Ectodermal cell (in vitro differentiated cells): ENCODE results near the gene UBE2E2.

ENCODE experiments used
- H3K27ac ChIP-seq: 2 replicates; pipeline ENCODE4 v1.7.0; 2013; ENCODE audit warnings: mild to moderate bottlenecking, low read depth, low read length; ENCODE audit not compliant: insufficient read depth, poor library complexity, severe bottlenecking
- H3K27me3 ChIP-seq: 2 replicates; pipeline ENCODE4 v1.7.0; 2013; ENCODE audit warnings: mild to moderate bottlenecking, low read length; ENCODE audit not compliant: insufficient read depth, control insufficient read depth, poor library complexity, severe bottlenecking
- H3K36me3 ChIP-seq: one replicate; pipeline ENCODE4 v1.7.0; 2013; ENCODE audit warnings: low read length; ENCODE audit not compliant: control insufficient read depth, insufficient read depth
- H3K4me1 ChIP-seq: one replicate; pipeline ENCODE4 v1.7.0; 2013; ENCODE audit warnings: low read length; ENCODE audit not compliant: control insufficient read depth, insufficient read depth
- H3K4me3 ChIP-seq: 2 replicates; pipeline ENCODE4 v1.7.0; 2013; ENCODE audit warnings: low read depth, low read length, control low read depth; ENCODE audit not compliant: insufficient read depth
- H3K9me3 ChIP-seq: 2 replicates; pipeline ENCODE4 v1.7.0; 2013; ENCODE audit warnings: mild to moderate bottlenecking, low read length, moderate library complexity; ENCODE audit not compliant: control insufficient read depth
- WGBS, 2 experiments: methylation state at CpG; one replicate each; pipeline ENCODE4 v1.1.7; 2013; ENCODE audit warnings: missing lambda C conversion rate in 2 of 2; 5-methylcytosine and 5-hydroxymethylcytosine counted together

The UBE2E2 gene

GRCh38 chr3:23533996-23534395, 330.9 kb downstream of the UBE2E2 start:
- Histone ChIP-seq H3K27me3 (no peaks in the 10 kb centered on the region), H3K36me3 (no peaks in the 10 kb centered on the region), H3K4me1 (peaks cover 10% of the 10 kb centered on the region), H3K9me3 (no peaks in the 10 kb centered on the region), H3K27ac (no peak overlapping the region), H3K4me3 (no peak overlapping the region)
- WGBS, 2 experiments, result 95 to 100% methylated on average over 2 of the region's 2 CpGs

DNA sequence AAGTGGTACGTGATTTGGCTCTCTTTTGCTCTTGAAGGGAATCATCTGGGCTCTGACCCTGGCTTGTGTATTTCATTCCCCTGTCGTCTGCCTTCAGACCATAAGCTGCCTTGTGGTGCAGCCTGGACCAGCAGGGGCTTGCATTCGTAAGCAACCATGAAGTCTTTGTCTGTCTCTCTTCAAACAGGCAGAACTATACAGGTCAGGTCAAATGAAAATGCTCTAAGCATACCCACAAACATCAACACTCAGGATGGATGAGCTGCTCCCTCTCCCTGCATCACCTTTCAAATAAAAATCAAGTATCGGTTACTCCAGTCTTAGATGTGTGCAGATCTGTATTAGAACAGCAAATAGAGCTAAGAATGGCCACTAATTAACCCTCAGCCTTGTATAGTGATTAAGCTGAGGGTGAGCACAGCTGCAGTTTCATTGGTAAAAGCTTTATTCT, 334.0 kb downstream of the UBE2E2 start:
- no peak overlapping the region for H3K4me3 ChIP-seq
- H3K27ac ChIP-seq, result peak overlapping the region; percentile 59
- H3K9me3 ChIP-seq, result no peaks in the 10 kb centered on the region
- H3K27me3 ChIP-seq, result no peaks in the 10 kb centered on the region
- H3K36me3 ChIP-seq, result no peaks in the 10 kb centered on the region
- H3K4me1 ChIP-seq, result peaks cover 10% of the 10 kb centered on the region
- WGBS, 2 experiments, result 12 to 17% methylated on average over 4 of the region's 4 CpGs

GRCh38 chr3:23539185-23539584, 336.1 kb downstream of the UBE2E2 start:
- Histone ChIP-seq H3K36me3 (no peaks in the 10 kb centered on the region), H3K9me3 (no peaks in the 10 kb centered on the region), H3K27ac (no peak overlapping the region), H3K27me3 (no peaks in the 10 kb centered on the region), H3K4me1 (peaks cover 10% of the 10 kb centered on the region), H3K4me3 (no peak overlapping the region)
- WGBS, 2 experiments, result 100% methylated on average over 1 of the region's 2 CpGs

DNA sequence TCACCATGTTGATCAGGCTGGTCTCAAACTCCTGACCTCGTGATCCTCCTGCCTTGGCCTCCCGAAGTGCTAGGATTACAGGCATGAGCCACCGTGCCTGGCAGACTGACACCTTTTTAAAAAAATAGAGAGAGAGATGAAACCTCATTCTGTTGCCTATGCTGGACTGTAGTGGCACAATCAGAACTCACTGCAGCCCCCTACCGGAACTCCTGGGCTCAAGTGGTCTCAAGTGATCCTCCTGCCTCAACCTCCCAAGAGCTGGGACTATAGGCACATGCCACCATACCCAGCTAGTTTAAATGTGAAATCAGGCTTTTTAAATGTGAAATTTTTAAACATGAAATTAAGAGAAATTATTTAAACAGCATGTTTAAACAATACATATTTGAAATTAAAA, 337.5 kb downstream of the UBE2E2 start:
- H3K27me3 ChIP-seq, result no peaks in the 10 kb centered on the region
- no peak overlapping the region for H3K27ac ChIP-seq
- H3K4me3 ChIP-seq, result no peak overlapping the region
- peaks cover 10% of the 10 kb centered on the region for H3K4me1 ChIP-seq
- H3K9me3 ChIP-seq, result no peaks in the 10 kb centered on the region
- 78 to 81% methylated on average over 4 of the region's 4 CpGs for WGBS, 2 experiments
- no peaks in the 10 kb centered on the region for H3K36me3 ChIP-seq

- Histone ChIP-seq H3K4me3 (no peak overlapping the region), H3K4me1 (peaks cover 10% of the 10 kb centered on the region), H3K9me3 (no peaks in the 10 kb centered on the region), H3K36me3 (no peaks in the 10 kb centered on the region), H3K27me3 (no peaks in the 10 kb centered on the region), H3K27ac (no peak overlapping the region)
- WGBS, 2 experiments, result 95 to 100% methylated on average over 4 of the region's 4 CpGs
Observed at GRCh38 chr3:23542079-23542478, 339.0 kb downstream of the UBE2E2 start.

DNA sequence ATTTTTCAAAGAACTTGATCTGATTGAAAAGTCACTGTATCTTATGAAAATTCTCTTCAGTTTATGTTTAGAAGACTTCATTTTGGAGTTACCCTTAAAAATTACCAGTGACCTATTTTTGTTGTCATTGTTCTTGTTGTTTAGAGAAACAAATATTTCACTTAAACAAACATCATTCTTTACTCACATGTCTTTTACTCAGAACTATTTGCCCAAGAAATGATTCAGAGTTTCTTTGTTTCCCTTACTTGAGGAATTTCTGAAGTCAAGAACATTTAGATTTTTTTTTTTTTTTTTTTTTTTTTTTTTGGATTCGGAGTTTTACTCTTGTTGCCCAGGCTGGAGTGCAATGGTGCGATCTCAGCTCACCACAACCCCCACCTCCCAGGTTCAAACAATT, 343.1 kb downstream of the UBE2E2 start:
- Histone ChIP-seq H3K27me3 (no peaks in the 10 kb centered on the region), H3K4me1 (no peaks in the 10 kb centered on the region), H3K27ac (no peak overlapping the region), H3K9me3 (no peaks in the 10 kb centered on the region), H3K4me3 (no peak overlapping the region), H3K36me3 (no peaks in the 10 kb centered on the region)
- 74 to 80% methylated on average over 1 to 2 of the region's 2 CpGs for WGBS, 2 experiments

- H3K4me1 ChIP-seq, result no peaks in the 10 kb centered on the region
- 88 to 93% methylated on average over 4 of the region's 4 CpGs for WGBS, 2 experiments
- H3K4me3 ChIP-seq, result no peak overlapping the region
- H3K36me3 ChIP-seq, result no peaks in the 10 kb centered on the region
- H3K27ac ChIP-seq, result no peak overlapping the region
- H3K9me3 ChIP-seq, result no peaks in the 10 kb centered on the region
- H3K27me3 ChIP-seq, result no peaks in the 10 kb centered on the region
Observed at GRCh38 chr3:23547905-23548650, 345.0 kb downstream of the UBE2E2 start.

GRCh38 chr3:23548706-23549105, 345.6 kb downstream of the UBE2E2 start:
- H3K4me1 ChIP-seq, result no peaks in the 10 kb centered on the region
- H3K36me3 ChIP-seq, result no peaks in the 10 kb centered on the region
- H3K9me3 ChIP-seq, result no peaks in the 10 kb centered on the region
- H3K27me3 ChIP-seq, result no peaks in the 10 kb centered on the region
- no peak overlapping the region for H3K4me3 ChIP-seq
- H3K27ac ChIP-seq, result no peak overlapping the region

DNA sequence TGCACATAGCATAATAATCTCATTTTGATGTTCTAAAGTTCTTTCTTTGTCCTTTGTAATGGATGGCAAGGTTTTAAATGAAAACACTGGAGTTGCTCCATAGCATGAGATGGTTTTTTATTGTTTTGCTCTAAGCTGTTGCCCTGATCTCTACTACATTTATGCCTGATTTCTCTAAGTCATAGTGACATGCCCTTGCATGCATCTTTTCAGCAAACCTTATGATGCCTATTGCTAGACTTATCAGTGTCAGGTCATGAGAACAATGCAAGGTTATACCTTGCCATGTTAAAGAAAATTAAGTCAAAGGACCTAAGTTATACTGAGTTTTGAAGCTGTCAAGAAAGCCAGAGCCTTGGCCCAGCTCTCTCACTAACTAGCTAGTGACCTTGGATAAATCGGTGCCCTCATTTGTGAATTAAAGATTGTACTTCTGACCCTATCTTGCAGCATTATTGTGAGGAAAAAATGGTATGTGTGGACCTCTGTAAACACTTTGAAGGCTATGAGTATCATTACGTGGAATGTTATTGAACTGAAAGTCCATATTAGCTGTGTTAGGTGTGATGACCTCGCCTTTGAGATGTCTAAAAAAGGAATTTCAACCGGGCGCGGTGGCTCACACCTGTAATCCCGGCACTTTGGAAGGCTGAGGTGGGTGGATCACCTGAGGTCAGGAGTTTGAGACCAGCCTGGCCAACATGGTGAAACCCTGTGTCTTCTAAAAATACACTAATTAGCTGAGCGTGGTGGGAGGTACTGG, 346.2 kb downstream of the UBE2E2 start:
- no peaks in the 10 kb centered on the region for H3K36me3 ChIP-seq
- no peaks in the 10 kb centered on the region for H3K4me1 ChIP-seq
- no peak overlapping the region for H3K27ac ChIP-seq
- no peaks in the 10 kb centered on the region for H3K27me3 ChIP-seq
- no peak overlapping the region for H3K4me3 ChIP-seq
- no peaks in the 10 kb centered on the region for H3K9me3 ChIP-seq
- WGBS, 2 experiments, result 94 to 96% methylated on average over 8 of the region's 8 CpGs

GRCh38 chr3:23550402-23550801, 347.3 kb downstream of the UBE2E2 start:
- H3K9me3 ChIP-seq, result no peaks in the 10 kb centered on the region
- no peaks in the 10 kb centered on the region for H3K27me3 ChIP-seq
- no peaks in the 10 kb centered on the region for H3K36me3 ChIP-seq
- no peaks in the 10 kb centered on the region for H3K4me1 ChIP-seq
- 89 to 100% methylated on average over 1 of the region's 1 CpG for WGBS, 2 experiments
- no peak overlapping the region for H3K4me3 ChIP-seq
- H3K27ac ChIP-seq, result no peak overlapping the region
